ENCODE data around the gene LARP7. TPM values are rescaled to one million over a fixed set of nuclear protein-coding genes. Genes with fewer than 3 reads are reported as not detected.
A peak's percentile ranks its signal among the peaks of the same experiment; 100 is the strongest.

The LARP7 gene
- total RNA-seq, 1 experiment from 2014 or later, result 39.5 TPM

DNA sequence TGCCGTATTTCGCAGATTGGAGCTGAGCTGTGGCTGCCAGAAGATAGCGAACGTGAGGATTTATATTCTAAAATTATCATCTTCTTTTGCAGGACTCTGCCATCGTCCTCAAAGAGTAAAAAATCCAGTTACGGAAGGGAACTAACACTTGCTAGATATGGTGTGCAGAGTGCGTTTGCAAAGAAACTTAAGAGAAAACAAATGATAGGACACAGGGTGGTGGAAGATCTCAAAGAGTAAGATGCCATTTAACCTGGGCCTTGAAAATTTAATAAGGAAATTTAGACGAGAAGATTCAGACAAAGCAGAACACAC, 566 bp downstream of the LARP7 start:
- peak overlapping the region; percentile 81 for H3K4me2 ChIP-seq (ENCODE audit: low read length)
- peaks cover 82% of the 10 kb centered on the region for H3K79me2 ChIP-seq (ENCODE audit: insufficient read depth, low read length)
- BruUV-seq (replicated peaks), result TSS peak; percentile 81
- H3K36me3 ChIP-seq (ENCODE audit: control insufficient read depth in 1 of 2, insufficient read depth in 2 of 2, low read length in 2 of 2), result 0 out of 4 replicates have a peak, but pooled peaks cover 0 to 2% of the 10 kb centered on the region in 2 experiments
- ATAC-seq (no peak), DNase-seq (ENCODE audit: low read depth, low spot score) (no peak)
- no peaks in the 10 kb centered on the region for H3K9me3 ChIP-seq (ENCODE audit: control insufficient read depth in 1 of 2, insufficient read depth in 1 of 2, low read depth in 1 of 2, low read length in 2 of 2)
- no peaks in the 10 kb centered on the region for H3K9me2 ChIP-seq (ENCODE audit: insufficient read depth)
- RAD21 ChIA-PET (ENCODE audit: low non-redundant PET in 1 of 2, low total read pairs in 2 of 2, uncharacterized antibody in 2 of 2, unreplicated experiment in 2 of 2), result interaction anchor here in 1 of 2 experiments (0.7 kb wide), 1 partner anchor 69 kb away, joined by 4 read pairs; no protein-coding TSS in a partner anchor
- TF ChIP-seq CBX3 (IDR thresholded peaks at IDR 0.05; ENCODE audit: low read depth) (no peak), EZH2 (IDR thresholded peaks at IDR 0.05) (no peak), CTCF (IDR thresholded peaks at IDR 0.05 in 2 of 3, conservative IDR thresholded peaks at IDR 0.05 in 1 of 3; ENCODE audit: borderline replicate concordance in 1 of 3, insufficient read depth in 1 of 3, low read depth in 2 of 3, low read length in 2 of 3) (no peak), ZNF274 (IDR thresholded peaks at IDR 0.05; ENCODE audit: low read depth, low read length) (no peak), EZH2phosphoT487 (IDR thresholded peaks at IDR 0.05; ENCODE audit: borderline replicate concordance) (no peak), RAD21 (IDR thresholded peaks at IDR 0.05; ENCODE audit: low read depth) (peak; percentile 34), SP1 (IDR thresholded peaks at IDR 0.05; ENCODE audit: low read depth) (no peak), SIN3A (IDR thresholded peaks at IDR 0.05; ENCODE audit: low read depth) (peak; percentile 54; the same call in 1 of the 2 replicates), FOSL1 (IDR thresholded peaks at IDR 0.05; ENCODE audit: low read depth) (no peak), JUND (IDR thresholded peaks at IDR 0.05) (no peak; the same call in 1 of the 2 replicates), ZFX (IDR thresholded peaks at IDR 0.05) (no peak), TCF7L2 (IDR thresholded peaks at IDR 0.05; ENCODE audit: borderline replicate concordance, extremely low read depth, insufficient read depth, insufficient read length) (no peak), EGR1 (IDR thresholded peaks at IDR 0.05; ENCODE audit: low read depth) (no peak), REST (IDR thresholded peaks at IDR 0.05; ENCODE audit: low read depth) (no peak)
- TF ChIP-seq, protein P1, sequence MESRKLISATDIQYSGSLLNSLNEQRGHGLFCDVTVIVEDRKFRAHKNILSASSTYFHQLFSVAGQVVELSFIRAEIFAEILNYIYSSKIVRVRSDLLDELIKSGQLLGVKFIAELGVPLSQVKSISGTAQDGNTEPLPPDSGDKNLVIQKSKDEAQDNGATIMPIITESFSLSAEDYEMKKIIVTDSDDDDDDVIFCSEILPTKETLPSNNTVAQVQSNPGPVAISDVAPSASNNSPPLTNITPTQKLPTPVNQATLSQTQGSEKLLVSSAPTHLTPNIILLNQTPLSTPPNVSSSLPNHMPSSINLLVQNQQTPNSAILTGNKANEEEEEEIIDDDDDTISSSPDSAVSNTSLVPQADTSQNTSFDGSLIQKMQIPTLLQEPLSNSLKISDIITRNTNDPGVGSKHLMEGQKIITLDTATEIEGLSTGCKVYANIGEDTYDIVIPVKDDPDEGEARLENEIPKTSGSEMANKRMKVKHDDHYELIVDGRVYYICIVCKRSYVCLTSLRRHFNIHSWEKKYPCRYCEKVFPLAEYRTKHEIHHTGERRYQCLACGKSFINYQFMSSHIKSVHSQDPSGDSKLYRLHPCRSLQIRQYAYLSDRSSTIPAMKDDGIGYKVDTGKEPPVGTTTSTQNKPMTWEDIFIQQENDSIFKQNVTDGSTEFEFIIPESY (IDR thresholded peaks at IDR 0.05; ENCODE audit: extremely low read depth, insufficient replicate concordance, low read length), result no peak
- TF ChIP-seq, protein P2, sequence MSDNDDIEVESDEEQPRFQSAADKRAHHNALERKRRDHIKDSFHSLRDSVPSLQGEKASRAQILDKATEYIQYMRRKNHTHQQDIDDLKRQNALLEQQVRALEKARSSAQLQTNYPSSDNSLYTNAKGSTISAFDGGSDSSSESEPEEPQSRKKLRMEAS (IDR thresholded peaks at IDR 0.05), result peak; percentile 57; the same call in 1 of the 2 replicates
- no peaks in the 10 kb centered on the region for H3K27me3 ChIP-seq (ENCODE audit: insufficient read depth, low read length)
- CTCF ChIA-PET, result interaction anchor here (0.7 kb wide), 1 partner anchor 128 kb away, joined by 5 read pairs; no protein-coding TSS in a partner anchor
- H3K27ac ChIP-seq (ENCODE audit: low read depth, low read length), result peak overlapping the region; percentile 66
- H4K20me1 ChIP-seq (ENCODE audit: insufficient read depth), result no peaks in the 10 kb centered on the region; the same call in 1 of the 2 replicates
- POLR2A ChIA-PET, result no interaction called here
- peaks cover 3 to 17% of the 10 kb centered on the region in 2 experiments; a peak in 3 of 4 replicates for H3K4me1 ChIP-seq (ENCODE audit: control insufficient read depth in 1 of 2, insufficient read depth in 2 of 2, low read length in 2 of 2)
- peak overlapping the region; percentile 81 for H3K9ac ChIP-seq (ENCODE audit: low read length)
- peak overlapping the region; percentile 55 for H2AFZ ChIP-seq (ENCODE audit: low read depth, low read length, poor library complexity, severe bottlenecking)
- intact Hi-C loops (cut with micrococcal nuclease), result loop anchor here (5.0 kb wide), 1 partner anchor 455 kb away; no protein-coding TSS in a partner anchor
- peak overlapping the region; percentile 72 to 87 for H3K4me3 ChIP-seq (replicated peaks in 1 of 2; ENCODE audit: low read depth in 1 of 2, low read length in 2 of 2)
